HG03342 (cell line): Measurements from ENCODE around the gene GAGE12J.
"Not testable (repeated sequence)": the region's sequence is repeated elsewhere in the genome, so short reads cannot be mapped to it uniquely, and the experiment has no call there.

ENCODE experiments used
- ATAC-seq: cut with Tn5 transposase; IDR thresholded peaks from one replicate; pipeline ENCODE4 v1.9.1; 2021; ENCODE audit warnings: mild to moderate bottlenecking, moderate library complexity; ENCODE audit not compliant: unreplicated experiment

The GAGE12J gene

DNA sequence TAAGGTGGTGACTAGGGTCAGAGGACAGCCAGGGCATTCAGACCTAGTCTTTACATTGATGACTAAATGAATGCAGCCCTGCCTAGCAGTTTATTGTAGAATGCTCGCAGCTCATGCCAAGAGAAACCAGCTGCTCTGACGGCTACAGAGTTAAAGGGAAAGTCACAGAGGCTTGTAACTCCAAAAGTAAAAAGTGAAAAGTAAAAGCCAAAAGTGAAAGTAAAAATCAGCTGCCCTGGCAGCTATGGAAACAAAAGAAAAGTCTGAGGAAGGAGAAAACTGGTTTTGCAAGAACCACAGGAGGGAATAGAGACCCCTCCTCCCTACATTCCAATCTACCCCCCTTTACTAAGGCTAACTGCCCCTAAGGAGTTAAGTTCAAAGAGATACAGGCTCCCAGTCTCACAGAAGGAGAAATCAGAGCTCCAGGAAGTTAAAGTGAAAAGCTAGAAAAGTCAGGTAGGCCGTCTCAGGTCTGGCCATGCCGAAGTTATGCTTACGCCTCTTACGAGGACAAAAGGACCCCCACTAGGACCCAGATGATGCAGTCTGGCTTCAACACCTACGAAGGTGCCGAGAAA lies 12.3 kb upstream of the GAGE12J start:
- ATAC-seq, result no peak

DNA sequence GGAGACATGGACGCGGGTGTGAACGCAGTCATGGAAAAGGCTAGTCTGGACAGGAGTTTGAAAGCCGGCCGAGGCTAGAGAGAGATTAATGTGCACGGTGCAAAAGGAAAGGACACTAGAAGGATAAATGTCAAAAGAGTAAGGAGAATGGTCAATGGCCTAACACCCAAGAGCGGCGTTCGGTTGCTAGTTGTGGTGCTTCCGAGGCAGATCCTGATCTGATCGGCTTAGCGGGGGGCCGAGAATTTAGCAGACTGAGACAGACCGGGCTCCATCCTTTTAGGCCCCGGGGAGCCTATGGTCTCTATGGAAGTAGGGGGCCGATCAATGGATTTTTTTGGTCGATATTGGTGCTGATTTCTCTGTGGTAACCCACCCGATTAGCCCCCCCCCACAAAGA lies 11.5 kb upstream of the GAGE12J start:
- no peak for ATAC-seq

GRCh38 chrX:49312176-49312575 lies 9.7 kb upstream of the GAGE12J start:
- no peak for ATAC-seq

DNA sequence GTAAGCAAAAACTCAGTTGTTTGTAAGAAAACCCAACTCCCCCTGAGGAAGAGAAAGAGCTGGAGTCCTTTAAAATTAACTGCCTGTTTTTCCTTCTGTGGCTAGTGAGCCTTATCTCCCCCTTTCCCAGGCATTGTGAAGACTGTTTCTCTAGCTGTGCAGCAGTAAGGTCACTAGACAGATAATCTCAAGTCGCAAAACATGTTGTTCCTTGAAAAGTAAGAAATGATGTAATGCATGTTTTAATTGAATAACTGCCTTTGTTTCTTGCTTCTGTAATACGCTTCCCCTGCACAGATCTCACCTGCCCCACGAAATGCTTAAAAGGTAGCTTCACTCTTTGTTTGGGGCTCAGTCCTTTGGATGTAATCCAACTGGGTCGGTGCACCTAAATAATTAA lies 5.8 kb upstream of the GAGE12J start:
- no peak for ATAC-seq

DNA sequence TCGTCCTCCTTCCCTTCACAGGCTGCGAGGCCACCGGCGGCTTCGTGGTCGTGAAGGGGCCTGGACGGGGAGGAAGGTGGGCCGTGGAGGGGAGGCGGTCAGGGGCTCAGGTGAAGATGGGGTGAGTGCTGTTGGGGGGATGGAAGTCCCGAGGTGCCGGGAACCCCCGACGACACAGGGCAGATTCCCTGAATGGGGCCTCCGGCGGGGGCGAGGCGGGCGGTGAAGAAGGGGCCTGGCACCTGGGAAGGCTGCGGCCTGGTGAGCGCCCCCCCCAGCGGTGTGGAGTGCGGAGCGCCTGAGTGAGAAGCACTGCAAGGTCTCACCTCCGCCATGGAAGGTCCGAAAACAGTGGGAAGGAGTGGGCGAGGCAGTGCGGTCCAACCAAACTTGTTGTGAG lies 429 bp downstream of the GAGE12J start:
- not testable (repeated sequence) for ATAC-seq

GRCh38 chrX:49323735-49324134 lies 1.9 kb downstream of the GAGE12J start:
- ATAC-seq, result not testable (repeated sequence)

GRCh38 chrX:49330421-49330820 lies 8.6 kb downstream of the GAGE12J start:
- not testable (repeated sequence) for ATAC-seq

DNA sequence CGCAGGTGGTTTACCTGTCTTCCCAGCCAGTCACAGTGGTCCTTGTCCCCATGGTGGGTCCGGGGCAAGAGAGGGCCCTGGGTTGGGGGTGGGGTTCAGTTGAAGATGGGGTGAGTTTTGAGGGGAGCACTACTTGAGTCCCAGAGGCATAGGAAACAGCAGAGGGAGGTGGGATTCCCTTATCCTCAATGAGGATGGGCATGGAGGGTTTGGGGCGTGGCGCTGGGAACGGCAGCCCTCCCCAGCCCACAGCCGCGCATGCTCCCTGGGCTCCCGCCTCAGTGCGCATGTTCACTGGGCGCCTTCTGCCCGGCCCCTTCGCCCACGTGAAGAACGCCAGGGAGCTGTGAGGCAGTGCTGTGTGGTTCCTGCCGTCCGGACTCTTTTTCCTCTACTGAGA lies 9.4 kb downstream of the GAGE12J start, which contains the start of gene GAGE13:
TSS of gene GAGE13 (plus strand) at position 301 of the 400 bp plus-strand sequence. CDS start 1,156 bp downstream, outside the sequence.
- not testable (repeated sequence) for ATAC-seq

GRCh38 chrX:49331841-49332240 lies 10.0 kb downstream of the GAGE12J start:
- not testable (repeated sequence) for ATAC-seq

- ATAC-seq, result not testable (repeated sequence)
Measured at GRCh38 chrX:49341449-49341848, 19.6 kb downstream of the GAGE12J start.

- ATAC-seq, result not testable (repeated sequence)
Measured at GRCh38 chrX:49344496-49345175, 22.8 kb downstream of the GAGE12J start.

DNA sequence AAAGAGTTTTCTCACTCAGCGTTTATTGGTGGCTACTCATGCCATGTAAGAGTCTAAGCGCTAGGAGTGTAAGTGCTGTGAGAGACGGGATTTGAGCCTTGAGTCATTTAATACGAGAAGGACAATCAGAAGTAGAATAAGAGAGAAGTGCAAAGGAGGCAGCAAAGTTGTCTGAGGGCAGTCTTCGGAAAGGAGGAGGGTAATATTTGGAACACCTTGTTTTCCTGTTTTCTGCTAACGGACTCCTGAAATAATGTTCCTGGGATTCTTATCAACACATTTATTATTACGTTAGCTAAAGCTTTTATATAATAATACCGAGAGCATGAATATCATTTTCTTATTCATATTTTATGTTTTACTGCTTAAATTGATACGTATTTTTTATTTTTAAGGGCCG lies 23.6 kb downstream of the GAGE12J start:
- ATAC-seq, result not testable (repeated sequence)

DNA sequence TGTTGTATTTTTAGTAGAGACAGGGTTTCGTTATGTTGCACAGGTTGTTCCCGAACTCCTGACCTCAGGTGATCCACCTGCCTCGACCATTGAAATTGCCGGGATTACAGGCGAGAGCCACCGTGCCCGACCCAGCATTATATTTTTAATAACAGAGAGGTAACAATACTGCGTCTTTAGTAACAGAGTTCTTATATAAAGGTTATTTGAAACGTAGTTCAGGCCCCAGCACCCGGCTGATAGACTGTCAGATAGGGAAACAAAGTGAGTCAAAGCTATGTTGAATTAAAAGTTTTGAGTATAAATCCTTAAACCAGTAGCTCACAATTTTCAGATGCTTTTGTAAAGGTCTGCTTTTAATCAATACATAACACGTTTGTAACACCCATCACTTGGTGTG lies 24.3 kb downstream of the GAGE12J start:
- not testable (repeated sequence) for ATAC-seq
